GM12878 (cell line): ENCODE measurements around the gene TMPRSS2. TPM values are rescaled to one million over a fixed set of nuclear protein-coding genes. Genes with fewer than 3 reads are reported as not detected.
A peak's percentile ranks its signal among the peaks of the same experiment; 100 is the strongest.

Experiments used
- BRCA1 ChIP-seq: IDR thresholded peaks from 2 replicates; pipeline ENCODE4 v1.6.1; 2011; ENCODE audit warnings: low read depth, low read length, improper control_type of control experiment
- CBX5 ChIP-seq: sonication (generic); IDR thresholded peaks from 2 replicates; pipeline ENCODE4 v1.6.1; 2016; ENCODE audit warnings: low read depth, moderate library complexity, mild to moderate bottlenecking, inconsistent platforms
- DPF2 ChIP-seq: fragments of 450-650 bp; IDR thresholded peaks from 2 replicates; pipeline ENCODE4 v1.6.1; 2017; ENCODE audit warnings: mild to moderate bottlenecking
- EED ChIP-seq: sonication (generic); IDR thresholded peaks from 2 replicates; pipeline ENCODE4 v1.6.1; 2016; ENCODE audit warnings: antibody characterized with exemption, low read depth
- EZH2 ChIP-seq: IDR thresholded peaks from 2 replicates; pipeline ENCODE4 v1.6.1; 2012; ENCODE audit warnings: low read depth, mild to moderate bottlenecking, control low read depth, inconsistent platforms, low read length, borderline replicate concordance; ENCODE audit not compliant: control insufficient read depth
- KAT2A ChIP-seq: conservative IDR thresholded peaks from 2 replicates; pipeline ENCODE4 v1.6.1; 2011; ENCODE audit warnings: low read depth, low read length; ENCODE audit not compliant: control insufficient read depth
- KDM1A ChIP-seq: fragments of 200-600 bp; sonication (generic); IDR thresholded peaks from 2 replicates; pipeline ENCODE4 v1.6.1; 2016; ENCODE audit warnings: borderline replicate concordance
- MTA2 ChIP-seq: fragments of 450-650 bp; IDR thresholded peaks from 2 replicates; pipeline ENCODE4 v1.6.1; 2016; ENCODE audit warnings: low read depth, mild to moderate bottlenecking, moderate library complexity
- MYC ChIP-seq: IDR thresholded peaks from 2 replicates; pipeline ENCODE4 v1.6.1; 2011; ENCODE audit warnings: mild to moderate bottlenecking, low read length, moderate library complexity, inconsistent platforms; ENCODE audit not compliant: insufficient read depth, insufficient replicate concordance, insufficient read length, severe bottlenecking
- NR2F1 ChIP-seq: fragments of 450-650 bp; conservative IDR thresholded peaks from 2 replicates; pipeline ENCODE4 v1.6.1; 2017; ENCODE audit warnings: mild to moderate bottlenecking
- POLR2AphosphoS5 ChIP-seq: IDR thresholded peaks from 2 replicates; pipeline ENCODE4 v1.6.1; 2011; ENCODE audit warnings: mild to moderate bottlenecking, low read length, inconsistent platforms
- SIN3A ChIP-seq: IDR thresholded peaks from 2 replicates; pipeline ENCODE4 v1.6.1; 2012; ENCODE audit warnings: low read depth, low read length, improper control_type of control experiment
- ZZZ3 ChIP-seq: IDR thresholded peaks from 2 replicates; pipeline ENCODE4 v1.6.1; 2011; ENCODE audit warnings: low read depth; ENCODE audit not compliant: control insufficient read depth, insufficient read length
- polyA plus RNA-seq, 11 experiments: library from polyadenylated mRNA; depleted of rRNA in 4 of 11; unstranded in 6 of 11; stranded (reverse) in 5 of 11; fragments of >200 nt; fragmentation: Nextera tagmentation in 4 of 11; fragmentation: Illumina TruSeq in 1 of 11; extraction: Ambion mirVana in 4 of 11; extraction: Trizol in 1 of 11; gene quantifications; 1 replicate in 1 of 11; 2 replicates in 10 of 11; pipeline versions ENCODE4 v1.2.1 to v1.2.3, GENCODE V29; 2011 to 2016; ENCODE audit warnings: inconsistent platforms in 2 of 11, missing spikeins in 2 of 11, low read depth in 1 of 11
- total RNA-seq, 4 experiments: library from RNA; depleted of rRNA in 3 of 4; stranded (reverse); fragments of >200 nt in 3 of 4; fragmentation: Illumina TruSeq in 1 of 4; extraction: Trizol in 1 of 4; gene quantifications; 2 replicates each; pipeline versions ENCODE4 v1.2.1 to v1.2.3, GENCODE V29; 2013 to 2021
- TF ChIP-seq, protein P1 (sequence below): fragments of 450-650 bp; IDR thresholded peaks from 2 replicates; pipeline ENCODE4 v1.6.1; 2018; ENCODE audit warnings: borderline replicate concordance, mild to moderate bottlenecking; ENCODE audit not compliant: partially characterized antibody
- TF ChIP-seq, protein P2 (sequence below): fragments of 450-650 bp; formaldehyde crosslinking; IDR thresholded peaks from 2 replicates; pipeline ENCODE4 v1.4.0; 2020; ENCODE audit warnings: mild to moderate bottlenecking, moderate library complexity
- TF ChIP-seq, protein P3 (sequence below): IDR thresholded peaks from 2 replicates; pipeline ENCODE4 v1.6.1; 2011; ENCODE audit warnings: borderline replicate concordance, low read depth, mild to moderate bottlenecking, moderate library complexity, mixed read lengths, low read length; ENCODE audit not compliant: insufficient read depth; ENCODE audit errors: extremely low read length
- TF ChIP-seq, protein P4 (sequence below): fragments of 450-650 bp; IDR thresholded peaks from 2 replicates; pipeline ENCODE4 v1.6.1; 2017; ENCODE audit warnings: mild to moderate bottlenecking, low read depth, inconsistent platforms; ENCODE audit not compliant: poor library complexity, severe bottlenecking
- TF ChIP-seq, protein P5 (sequence below): fragments of 450-650 bp; IDR thresholded peaks from 2 replicates; pipeline ENCODE4 v1.6.1; 2017; ENCODE audit warnings: low read depth, mild to moderate bottlenecking, moderate library complexity

Gene TMPRSS2
- total and polyA plus RNA-seq, 10 of the 15 experiments (the other 5 are each of a cell fraction or from before 2014, with no cell fraction given), result 0.19 to 0.26 TPM; not detected in 8

DNA sequence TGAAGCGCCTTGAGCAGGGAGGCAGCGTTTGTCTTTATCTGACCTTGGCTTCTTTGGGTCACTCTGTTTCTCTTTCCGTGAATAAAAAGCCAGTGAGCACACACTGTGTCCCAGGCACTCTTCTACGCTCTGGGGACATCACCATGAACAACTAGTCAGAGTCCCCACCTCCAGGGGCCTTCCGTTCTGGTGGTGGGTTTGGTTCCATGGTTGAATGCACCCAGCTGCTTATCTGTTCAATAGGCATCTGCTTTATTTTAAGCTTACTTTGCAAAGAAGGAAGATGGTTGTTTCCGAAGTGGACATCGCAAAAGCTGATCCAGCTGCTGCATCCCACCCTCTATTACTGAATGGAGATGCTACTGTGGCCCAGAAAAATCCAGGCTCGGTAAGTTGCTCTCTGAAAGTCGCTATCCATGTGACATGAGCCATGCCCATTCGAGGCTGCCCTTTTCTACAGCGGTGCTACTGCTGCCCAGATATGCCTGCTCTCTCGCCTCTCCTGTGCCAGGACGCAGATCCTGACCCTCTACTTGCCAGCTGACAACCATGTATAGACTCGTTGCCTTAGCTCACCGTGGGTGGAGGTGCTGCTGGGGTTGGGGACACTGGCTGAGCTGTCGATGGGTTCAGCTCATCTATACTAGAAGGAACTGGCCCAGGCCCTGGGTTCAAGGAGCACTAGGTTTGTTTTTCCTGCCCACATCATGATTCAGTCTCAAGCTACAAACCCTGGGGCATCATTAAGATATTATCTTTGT is 76.0 kb downstream of the TMPRSS2 start (continued):
- TF ChIP-seq, protein P1, sequence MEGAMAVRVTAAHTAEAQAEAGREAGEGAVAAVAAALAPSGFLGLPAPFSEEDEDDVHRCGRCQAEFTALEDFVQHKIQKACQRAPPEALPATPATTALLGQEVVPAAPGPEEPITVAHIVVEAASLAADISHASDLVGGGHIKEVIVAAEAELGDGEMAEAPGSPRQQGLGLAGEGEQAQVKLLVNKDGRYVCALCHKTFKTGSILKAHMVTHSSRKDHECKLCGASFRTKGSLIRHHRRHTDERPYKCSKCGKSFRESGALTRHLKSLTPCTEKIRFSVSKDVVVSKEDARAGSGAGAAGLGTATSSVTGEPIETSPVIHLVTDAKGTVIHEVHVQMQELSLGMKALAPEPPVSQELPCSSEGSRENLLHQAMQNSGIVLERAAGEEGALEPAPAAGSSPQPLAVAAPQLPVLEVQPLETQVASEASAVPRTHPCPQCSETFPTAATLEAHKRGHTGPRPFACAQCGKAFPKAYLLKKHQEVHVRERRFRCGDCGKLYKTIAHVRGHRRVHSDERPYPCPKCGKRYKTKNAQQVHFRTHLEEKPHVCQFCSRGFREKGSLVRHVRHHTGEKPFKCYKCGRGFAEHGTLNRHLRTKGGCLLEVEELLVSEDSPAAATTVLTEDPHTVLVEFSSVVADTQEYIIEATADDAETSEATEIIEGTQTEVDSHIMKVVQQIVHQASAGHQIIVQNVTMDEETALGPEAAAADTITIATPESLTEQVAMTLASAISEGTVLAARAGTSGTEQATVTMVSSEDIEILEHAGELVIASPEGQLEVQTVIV, result no peak
- TF ChIP-seq POLR2AphosphoS5 (peak; percentile 79), DPF2 (no peak), BRCA1 (no peak), EED (0 out of 2 replicates have a peak, but pooled peaks have one; percentile 25), MTA2 (0 out of 2 replicates have a peak, but pooled peaks have one; percentile 16), EZH2 (no peak), MYC (no peak), SIN3A (no peak), KAT2A (no peak), ZZZ3 (no peak), CBX5 (0 out of 2 replicates have a peak, but pooled peaks have one; percentile 19), NR2F1 (peak; percentile 67), KDM1A (no peak)
- TF ChIP-seq, protein P2, sequence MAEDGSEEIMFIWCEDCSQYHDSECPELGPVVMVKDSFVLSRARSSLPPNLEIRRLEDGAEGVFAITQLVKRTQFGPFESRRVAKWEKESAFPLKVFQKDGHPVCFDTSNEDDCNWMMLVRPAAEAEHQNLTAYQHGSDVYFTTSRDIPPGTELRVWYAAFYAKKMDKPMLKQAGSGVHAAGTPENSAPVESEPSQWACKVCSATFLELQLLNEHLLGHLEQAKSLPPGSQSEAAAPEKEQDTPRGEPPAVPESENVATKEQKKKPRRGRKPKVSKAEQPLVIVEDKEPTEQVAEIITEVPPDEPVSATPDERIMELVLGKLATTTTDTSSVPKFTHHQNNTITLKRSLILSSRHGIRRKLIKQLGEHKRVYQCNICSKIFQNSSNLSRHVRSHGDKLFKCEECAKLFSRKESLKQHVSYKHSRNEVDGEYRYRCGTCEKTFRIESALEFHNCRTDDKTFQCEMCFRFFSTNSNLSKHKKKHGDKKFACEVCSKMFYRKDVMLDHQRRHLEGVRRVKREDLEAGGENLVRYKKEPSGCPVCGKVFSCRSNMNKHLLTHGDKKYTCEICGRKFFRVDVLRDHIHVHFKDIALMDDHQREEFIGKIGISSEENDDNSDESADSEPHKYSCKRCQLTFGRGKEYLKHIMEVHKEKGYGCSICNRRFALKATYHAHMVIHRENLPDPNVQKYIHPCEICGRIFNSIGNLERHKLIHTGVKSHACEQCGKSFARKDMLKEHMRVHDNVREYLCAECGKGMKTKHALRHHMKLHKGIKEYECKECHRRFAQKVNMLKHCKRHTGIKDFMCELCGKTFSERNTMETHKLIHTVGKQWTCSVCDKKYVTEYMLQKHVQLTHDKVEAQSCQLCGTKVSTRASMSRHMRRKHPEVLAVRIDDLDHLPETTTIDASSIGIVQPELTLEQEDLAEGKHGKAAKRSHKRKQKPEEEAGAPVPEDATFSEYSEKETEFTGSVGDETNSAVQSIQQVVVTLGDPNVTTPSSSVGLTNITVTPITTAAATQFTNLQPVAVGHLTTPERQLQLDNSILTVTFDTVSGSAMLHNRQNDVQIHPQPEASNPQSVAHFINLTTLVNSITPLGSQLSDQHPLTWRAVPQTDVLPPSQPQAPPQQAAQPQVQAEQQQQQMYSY, result no peak
- TF ChIP-seq, protein P3, sequence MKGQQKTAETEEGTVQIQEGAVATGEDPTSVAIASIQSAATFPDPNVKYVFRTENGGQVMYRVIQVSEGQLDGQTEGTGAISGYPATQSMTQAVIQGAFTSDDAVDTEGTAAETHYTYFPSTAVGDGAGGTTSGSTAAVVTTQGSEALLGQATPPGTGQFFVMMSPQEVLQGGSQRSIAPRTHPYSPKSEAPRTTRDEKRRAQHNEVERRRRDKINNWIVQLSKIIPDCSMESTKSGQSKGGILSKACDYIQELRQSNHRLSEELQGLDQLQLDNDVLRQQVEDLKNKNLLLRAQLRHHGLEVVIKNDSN, result no peak
- TF ChIP-seq, protein P4, sequence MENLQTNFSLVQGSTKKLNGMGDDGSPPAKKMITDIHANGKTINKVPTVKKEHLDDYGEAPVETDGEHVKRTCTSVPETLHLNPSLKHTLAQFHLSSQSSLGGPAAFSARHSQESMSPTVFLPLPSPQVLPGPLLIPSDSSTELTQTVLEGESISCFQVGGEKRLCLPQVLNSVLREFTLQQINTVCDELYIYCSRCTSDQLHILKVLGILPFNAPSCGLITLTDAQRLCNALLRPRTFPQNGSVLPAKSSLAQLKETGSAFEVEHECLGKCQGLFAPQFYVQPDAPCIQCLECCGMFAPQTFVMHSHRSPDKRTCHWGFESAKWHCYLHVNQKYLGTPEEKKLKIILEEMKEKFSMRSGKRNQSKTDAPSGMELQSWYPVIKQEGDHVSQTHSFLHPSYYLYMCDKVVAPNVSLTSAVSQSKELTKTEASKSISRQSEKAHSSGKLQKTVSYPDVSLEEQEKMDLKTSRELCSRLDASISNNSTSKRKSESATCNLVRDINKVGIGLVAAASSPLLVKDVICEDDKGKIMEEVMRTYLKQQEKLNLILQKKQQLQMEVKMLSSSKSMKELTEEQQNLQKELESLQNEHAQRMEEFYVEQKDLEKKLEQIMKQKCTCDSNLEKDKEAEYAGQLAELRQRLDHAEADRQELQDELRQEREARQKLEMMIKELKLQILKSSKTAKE, result no peak
- TF ChIP-seq, protein P5, sequence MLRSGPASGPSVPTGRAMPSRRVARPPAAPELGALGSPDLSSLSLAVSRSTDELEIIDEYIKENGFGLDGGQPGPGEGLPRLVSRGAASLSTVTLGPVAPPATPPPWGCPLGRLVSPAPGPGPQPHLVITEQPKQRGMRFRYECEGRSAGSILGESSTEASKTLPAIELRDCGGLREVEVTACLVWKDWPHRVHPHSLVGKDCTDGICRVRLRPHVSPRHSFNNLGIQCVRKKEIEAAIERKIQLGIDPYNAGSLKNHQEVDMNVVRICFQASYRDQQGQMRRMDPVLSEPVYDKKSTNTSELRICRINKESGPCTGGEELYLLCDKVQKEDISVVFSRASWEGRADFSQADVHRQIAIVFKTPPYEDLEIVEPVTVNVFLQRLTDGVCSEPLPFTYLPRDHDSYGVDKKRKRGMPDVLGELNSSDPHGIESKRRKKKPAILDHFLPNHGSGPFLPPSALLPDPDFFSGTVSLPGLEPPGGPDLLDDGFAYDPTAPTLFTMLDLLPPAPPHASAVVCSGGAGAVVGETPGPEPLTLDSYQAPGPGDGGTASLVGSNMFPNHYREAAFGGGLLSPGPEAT, result no peak
